Astrocyte of the spinal cord (primary cell): ENCODE data around the gene MISP3.
A peak's percentile ranks its signal among the peaks of the same experiment; 100 is the strongest.
"Not testable (repeated sequence)": the region's sequence is repeated elsewhere in the genome, so short reads cannot be mapped to it uniquely, and the experiment has no call there.

Experiments
- DNase-seq: peaks from one replicate; pipeline ENCODE4 v3.0.0; 2011; ENCODE audit warnings: low read depth, low spot score
- H3K4me3 ChIP-seq: 2 replicates; pipeline ENCODE4 v1.5.1; 2011; ENCODE audit warnings: low read depth, mild to moderate bottlenecking, low read length, moderate library complexity
- CTCF ChIP-seq: IDR thresholded peaks from 2 replicates; pipeline ENCODE4 v1.5.1; 2012; ENCODE audit warnings: low read depth, mild to moderate bottlenecking, low read length, inconsistent platforms
- in situ Hi-C: cut with HindIII; loops from 2 replicates; pipeline ENCODE4 v1.10.0; 2017; ENCODE audit warnings: low sequenced_read_pairs

MISP3 gene

GRCh38 chr19:14072535-14073260 is at the start of gene MISP3:
Gene MISP3, plus strand, starts transcription at chr19:14072786. Its CDS starts 524 bp downstream, at chr19:14073310.
- in situ Hi-C loops = no loop called here
- TF ChIP-seq CTCF = peak; percentile 12
- DNase-seq = no peak
- H3K4me3 ChIP-seq = peak within 1 kb of the TSS; percentile 54

GRCh38 chr19:14023404-14024235 is 49.0 kb upstream of the MISP3 start:
- H3K4me3 ChIP-seq = no peak overlapping the region
- TF ChIP-seq CTCF = peak; percentile 64
- in situ Hi-C loops = no loop called here
- DNase-seq = peak; percentile 40

GRCh38 chr19:14026652-14027192 is 45.9 kb upstream of the MISP3 start:
- in situ Hi-C loops, H3K4me3 ChIP-seq, DNase-seq: not testable (repeated sequence)

GRCh38 chr19:14027856-14028450 is 44.6 kb upstream of the MISP3 start, which contains the start of gene RLN3:
Gene RLN3, plus strand, starts transcription at chr19:14028148. Its CDS starts 57 bp downstream, at chr19:14028205.
- H3K4me3 ChIP-seq = no peak within 1 kb of the TSS
- DNase-seq = no peak
- TF ChIP-seq CTCF = no peak
- in situ Hi-C loops = no loop called here

GRCh38 chr19:14028901-14029300 is 43.7 kb upstream of the MISP3 start:
- no peak for TF ChIP-seq CTCF
- no peak overlapping the region for H3K4me3 ChIP-seq
- in situ Hi-C loops = no loop called here
- no peak for DNase-seq

GRCh38 chr19:14030997-14031718 is 41.4 kb upstream of the MISP3 start:
- no peak for TF ChIP-seq CTCF
- DNase-seq = no peak
- in situ Hi-C loops = no loop called here
- peak overlapping the region; percentile 56 for H3K4me3 ChIP-seq
